Right atrium auricular region (tissue), 2 donors: Measurements from ENCODE around the gene CEACAM19. TPM values are rescaled to one million over a fixed set of nuclear protein-coding genes. Genes with fewer than 3 reads are reported as not detected.

Source experiments
- DNase-seq: peaks from one replicate; pipeline ENCODE4 v3.0.0-alpha.2; 2019; ENCODE audit warnings: low spot score
- H3K27ac ChIP-seq, 2 donors: fragments of 200-600 bp; sonication (generic); 1 replicate in 1 of 2; 2 replicates in 1 of 2; pipeline ENCODE4 v1.5.1; 2016 to 2019
- H3K27me3 ChIP-seq, 2 donors: fragments of 200-600 bp; sonication (generic); one replicate each; pipeline versions ENCODE4 v1.5.1 to v1.6.0; 2017 to 2019
- H3K36me3 ChIP-seq: fragments of 200-600 bp; sonication (generic); one replicate; pipeline ENCODE4 v1.5.1; 2016
- H3K4me1 ChIP-seq, 2 donors: fragments of 200-600 bp; sonication (generic); one replicate each; pipeline versions ENCODE4 v1.5.1 to v1.6.0; 2017 to 2019
- H3K4me3 ChIP-seq, 2 donors: fragments of 200-600 bp; sonication (generic); 1 replicate in 1 of 2; 2 replicates in 1 of 2; pipeline ENCODE4 v1.5.1; 2017 to 2019; ENCODE audit warnings: mild to moderate bottlenecking in 1 of 2, moderate library complexity in 1 of 2
- H3K9me3 ChIP-seq, 2 donors: fragments of 200-600 bp; sonication (generic); one replicate each; pipeline ENCODE4 v1.5.1; 2019
- CTCF ChIP-seq, 2 donors: fragments of 200-600 bp; sonication (generic); IDR thresholded peaks; one replicate each; pipeline ENCODE4 v1.5.1; 2019; ENCODE audit warnings: antibody characterized with exemption in 2 of 2
- total RNA-seq, 2 donors: library from RNA; depleted of rRNA; stranded (reverse); fragments of >200 nt; gene quantifications; one replicate each; pipeline ENCODE4 v1.1.0, GENCODE V29; 2016

CEACAM19 gene
- total RNA-seq, 2 donors from 2014 or later: 2.3 to 3.1 TPM

GRCh38 chr19:44726465-44726864, 55.2 kb downstream of the CEACAM19 start:
- Histone ChIP-seq H3K27ac (no peak overlapping the region), H3K4me1 (peaks cover 0 to 41% of the 10 kb centered on the region in 2 donors), H3K36me3 (no peaks in the 10 kb centered on the region), H3K4me3 (no peak overlapping the region), H3K9me3 (no peaks in the 10 kb centered on the region), H3K27me3 (no peaks in the 10 kb centered on the region)
- no peak for TF ChIP-seq CTCF (IDR thresholded peaks at IDR 0.05)
- no peak for DNase-seq

GRCh38 chr19:44728178-44728577, 56.9 kb downstream of the CEACAM19 start:
- no peak for DNase-seq
- Histone ChIP-seq H3K9me3 (no peaks in the 10 kb centered on the region), H3K4me1 (peaks cover 0 to 24% of the 10 kb centered on the region in 2 donors), H3K36me3 (no peaks in the 10 kb centered on the region), H3K4me3 (no peak overlapping the region), H3K27me3 (no peaks in the 10 kb centered on the region), H3K27ac (no peak overlapping the region)
- TF ChIP-seq CTCF (IDR thresholded peaks at IDR 0.05): no peak

DNA sequence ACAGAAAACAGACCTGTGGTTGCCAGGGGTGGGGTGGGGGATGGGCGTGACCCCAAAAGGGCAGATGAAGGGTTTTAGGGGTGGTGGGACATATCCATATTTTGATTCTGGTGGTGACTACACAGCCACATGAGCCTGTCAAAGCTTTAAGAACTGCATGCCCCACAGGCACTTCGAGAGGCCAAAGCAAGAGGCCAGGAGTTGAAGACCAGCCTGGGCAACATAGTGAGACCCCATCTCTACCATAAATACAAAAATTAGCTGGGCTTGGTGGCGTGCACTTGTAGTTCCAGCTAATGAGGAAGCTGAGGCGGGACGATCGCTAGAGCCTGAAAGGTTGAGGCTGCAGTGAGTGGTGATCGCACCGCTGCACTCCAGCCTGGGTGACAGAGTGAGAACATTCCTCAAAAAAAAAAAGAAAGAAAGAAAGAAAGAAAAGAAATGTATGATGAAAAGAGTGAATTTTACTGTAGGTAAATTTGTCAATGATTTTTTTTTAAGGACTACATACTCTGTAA, 58.3 kb downstream of the CEACAM19 start:
- peaks cover 0 to 11% of the 10 kb centered on the region in 2 donors for H3K4me1 ChIP-seq

GRCh38 chr19:44731081-44731480, 59.8 kb downstream of the CEACAM19 start:
- no peaks in the 10 kb centered on the region for H3K9me3 ChIP-seq
- no peak for TF ChIP-seq CTCF (IDR thresholded peaks at IDR 0.05)
- H3K4me3 ChIP-seq: no peak overlapping the region
- H3K27ac ChIP-seq: no peak overlapping the region
- DNase-seq: no peak
- H3K4me1 ChIP-seq: no peaks in the 10 kb centered on the region
- H3K27me3 ChIP-seq: no peaks in the 10 kb centered on the region
- no peaks in the 10 kb centered on the region for H3K36me3 ChIP-seq

More for the DNA sequence above, 58.3 kb downstream of the CEACAM19 start:
- Histone ChIP-seq H3K27ac (no peak overlapping the region), H3K9me3 (no peaks in the 10 kb centered on the region), H3K27me3 (no peaks in the 10 kb centered on the region), H3K36me3 (no peaks in the 10 kb centered on the region), H3K4me3 (no peak overlapping the region)
- DNase-seq: no peak
- TF ChIP-seq CTCF (IDR thresholded peaks at IDR 0.05): no peak

DNA sequence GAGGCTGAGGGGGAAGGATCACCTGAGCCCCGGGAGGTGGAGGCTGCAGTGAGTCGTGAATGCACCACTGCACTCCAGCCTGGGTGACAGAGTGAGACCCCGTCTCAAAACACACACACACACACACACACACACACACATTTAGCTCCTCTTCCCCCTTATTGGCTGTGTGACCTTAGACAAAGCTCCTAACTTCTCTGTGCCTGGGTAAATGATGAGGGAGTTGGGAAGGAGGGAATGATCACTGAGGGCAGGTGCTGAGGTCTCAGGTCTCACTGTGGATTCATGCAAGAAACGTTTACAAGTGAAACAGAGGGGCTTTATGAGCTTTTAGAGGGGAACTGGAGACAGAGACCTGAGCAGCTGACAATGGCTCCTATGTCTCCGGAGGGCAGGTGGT, 60.3 kb downstream of the CEACAM19 start:
- no peak overlapping the region for H3K27ac ChIP-seq
- H3K4me3 ChIP-seq: no peak overlapping the region
- H3K9me3 ChIP-seq: no peaks in the 10 kb centered on the region
- H3K36me3 ChIP-seq: no peaks in the 10 kb centered on the region
- no peak for DNase-seq
- H3K27me3 ChIP-seq: no peaks in the 10 kb centered on the region
- H3K4me1 ChIP-seq: no peaks in the 10 kb centered on the region
- TF ChIP-seq CTCF (IDR thresholded peaks at IDR 0.05): no peak
